ENCODE results near the gene RIC3.

RIC3 gene

GRCh38 chr11:8168485-8169257, at the start of gene RIC3:
RIC3 (minus strand) TSS chr11:8169025; CDS start chr11:8168989, 36 bp downstream.
- DNase-seq: peak; percentile 4

- DNase-seq: no peak
Observed at GRCh38 chr11:8218409-8218808, 49.6 kb upstream of the RIC3 start.

GRCh38 chr11:8217926-8218325, 49.1 kb upstream of the RIC3 start:
- DNase-seq: no peak

DNA sequence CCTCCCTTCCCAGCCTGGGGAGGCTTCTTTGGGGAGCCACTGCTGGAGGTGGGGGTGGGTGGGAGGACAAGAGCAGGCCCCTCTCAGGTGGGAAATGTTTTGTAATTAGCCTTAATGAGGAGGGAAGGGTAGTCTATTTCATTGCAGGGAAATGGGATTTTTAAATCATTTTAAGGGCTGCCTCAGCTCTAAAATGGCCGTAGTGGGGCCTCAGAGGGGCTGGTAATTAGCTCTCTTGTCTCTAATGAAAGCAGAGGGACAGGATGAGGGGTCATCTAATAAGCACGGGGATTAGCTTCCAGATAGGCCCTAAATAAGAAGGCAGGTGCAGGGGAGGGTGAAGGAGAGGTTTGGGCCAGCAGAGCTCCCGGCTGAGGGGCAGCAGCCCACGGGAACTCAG, 48.3 kb upstream of the RIC3 start:
- DNase-seq: no peak

DNA sequence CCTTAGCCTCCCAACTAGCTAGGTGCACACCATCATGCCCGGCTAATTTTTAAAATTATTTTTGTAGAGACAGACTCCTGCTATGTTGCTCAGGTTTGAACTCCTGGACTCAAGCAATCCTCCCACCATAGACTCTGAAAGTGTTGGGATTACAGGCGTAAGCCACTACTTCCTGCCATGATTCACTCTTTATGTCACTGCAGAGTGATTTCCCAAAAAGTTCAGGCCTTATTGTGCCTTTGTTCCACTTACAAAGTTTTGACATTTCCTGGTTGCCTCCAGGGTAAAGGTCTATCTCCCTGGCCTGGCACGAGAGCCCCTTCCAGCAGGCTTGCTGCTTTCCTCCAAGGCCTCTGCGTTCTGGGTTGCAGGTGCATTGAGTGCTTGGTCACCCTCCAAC, 44.6 kb upstream of the RIC3 start:
- DNase-seq: no peak

GRCh38 chr11:8209208-8209807, 40.5 kb upstream of the RIC3 start:
- DNase-seq: no peak

DNA sequence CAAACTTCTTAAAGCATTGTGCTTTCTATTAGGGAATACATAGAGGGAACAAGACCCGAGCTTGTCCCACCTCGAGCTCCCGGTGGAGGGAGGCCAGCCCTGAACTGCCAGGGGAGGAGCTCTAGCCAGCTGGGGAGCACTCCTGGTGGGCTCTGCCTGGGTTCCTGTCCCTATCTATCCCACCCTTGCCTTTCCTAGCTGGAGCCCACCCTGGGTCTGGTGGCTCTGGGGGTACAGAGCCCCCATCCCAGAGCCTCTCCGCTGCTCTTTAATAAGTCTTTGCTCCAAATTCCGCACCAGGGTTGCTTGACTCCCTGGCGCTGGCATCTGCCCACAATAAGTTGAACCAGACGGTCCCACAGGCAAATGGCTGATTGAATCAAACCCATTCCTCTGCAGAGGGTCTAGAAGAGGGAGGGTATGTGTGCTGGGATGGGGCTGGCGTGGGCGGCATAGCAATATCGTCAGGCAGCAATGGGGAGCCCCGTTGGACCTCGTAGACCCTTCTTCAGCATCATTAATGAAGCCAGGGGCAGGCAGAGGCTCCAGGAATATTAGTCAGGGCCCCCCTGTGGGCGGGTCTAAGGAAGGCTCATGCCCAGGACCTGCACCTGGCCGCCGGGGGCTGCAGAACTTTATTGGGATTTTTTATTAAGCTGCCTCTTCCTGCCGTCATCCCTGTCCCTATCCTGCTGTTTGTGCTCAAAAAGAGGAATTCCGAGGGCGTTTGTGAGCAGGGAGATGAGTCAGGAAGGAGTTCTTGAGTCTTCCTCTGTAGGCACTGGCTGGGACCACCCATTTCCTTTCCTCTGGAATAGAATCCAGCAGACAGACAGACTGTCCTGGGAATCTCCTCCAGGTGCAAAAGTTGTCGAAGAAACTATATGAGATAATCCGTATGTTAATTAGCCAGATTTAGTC, 38.5 kb upstream of the RIC3 start:
- DNase-seq: no peak

- no peak for DNase-seq
Observed at GRCh38 chr11:8206251-8207079, 37.6 kb upstream of the RIC3 start.

GRCh38 chr11:8205566-8205965, 36.7 kb upstream of the RIC3 start:
- DNase-seq: no peak

- no peak for DNase-seq
Observed at GRCh38 chr11:8204596-8204995, 35.8 kb upstream of the RIC3 start.

DNA sequence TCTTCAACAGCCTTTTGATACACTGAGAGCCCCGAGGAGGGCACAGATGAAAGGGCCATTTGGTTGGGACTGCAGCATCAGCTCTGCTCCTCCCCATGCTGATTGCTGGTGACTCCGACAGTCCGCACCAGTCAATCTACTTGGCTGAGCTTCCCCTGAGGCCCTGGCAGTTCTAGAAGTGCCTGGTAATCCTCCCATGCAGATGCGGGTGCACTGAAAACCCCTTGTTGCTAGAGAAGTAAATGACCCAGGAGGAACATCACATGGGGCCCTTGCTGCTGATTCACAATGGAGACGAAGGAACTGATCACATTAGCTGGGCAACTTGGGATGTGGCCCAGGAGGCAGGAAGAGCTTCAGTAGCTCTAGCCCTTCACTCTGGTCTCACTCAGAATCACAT, 35.2 kb upstream of the RIC3 start:
- DNase-seq: no peak

DNA sequence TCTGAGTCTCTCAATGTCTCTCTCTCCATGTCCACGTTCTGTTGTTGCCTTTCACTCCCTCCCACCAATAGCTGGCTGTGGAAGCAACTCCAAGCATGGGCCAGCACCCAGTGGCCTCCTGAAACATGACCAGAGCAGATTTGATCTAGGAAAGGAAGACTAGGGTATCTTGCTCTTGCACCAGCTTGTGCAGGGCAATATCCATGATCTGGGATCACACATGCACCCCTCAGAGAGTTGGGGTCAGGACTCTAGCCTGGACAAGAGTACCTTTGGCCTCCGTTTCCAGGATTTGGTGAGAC, 34.5 kb upstream of the RIC3 start:
- DNase-seq: no peak

DNA sequence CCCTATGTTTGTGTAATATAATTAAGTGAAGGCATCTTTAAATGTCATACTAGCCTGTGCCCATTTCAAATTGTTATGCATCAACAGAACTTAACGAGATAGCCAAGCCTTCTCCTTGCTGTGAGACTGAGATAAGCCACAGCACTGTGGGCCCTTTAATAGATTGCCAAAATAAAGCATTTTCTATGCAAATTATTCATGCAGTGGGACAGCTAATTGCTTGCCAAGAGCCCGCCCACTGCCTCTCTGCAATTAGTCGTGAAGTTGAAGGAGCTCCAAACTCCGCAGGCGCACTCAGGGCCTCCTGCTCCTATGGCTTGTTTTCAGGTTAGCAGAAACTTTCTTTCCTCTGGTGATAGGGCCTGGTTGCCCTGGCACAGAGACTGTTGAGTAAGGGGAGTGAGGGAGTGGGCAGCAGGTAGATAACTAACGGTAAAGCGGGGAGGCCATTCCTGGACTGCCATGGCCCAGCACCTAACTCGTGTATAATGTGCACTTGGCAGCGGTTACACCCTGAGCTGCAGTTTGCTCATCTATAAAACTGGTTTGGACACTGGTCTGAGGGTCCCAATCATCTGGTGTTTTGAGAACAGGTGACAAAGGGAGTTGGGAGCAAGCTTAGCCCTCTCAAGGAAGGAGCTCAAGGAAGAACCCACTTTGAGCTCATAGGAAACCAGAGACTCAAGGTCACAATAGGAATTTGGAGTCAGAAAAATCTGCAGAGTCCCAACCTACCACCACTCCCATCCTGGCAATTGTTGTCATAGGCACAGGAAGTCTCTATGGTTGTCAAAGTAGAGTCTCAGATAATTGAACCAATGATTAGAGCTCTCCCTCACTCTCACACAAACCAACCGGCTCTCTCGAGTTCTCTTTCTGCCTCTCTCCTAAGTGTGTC, 33.9 kb upstream of the RIC3 start:
- DNase-seq: no peak

GRCh38 chr11:8201644-8202365, 33.0 kb upstream of the RIC3 start:
- DNase-seq: no peak

DNA sequence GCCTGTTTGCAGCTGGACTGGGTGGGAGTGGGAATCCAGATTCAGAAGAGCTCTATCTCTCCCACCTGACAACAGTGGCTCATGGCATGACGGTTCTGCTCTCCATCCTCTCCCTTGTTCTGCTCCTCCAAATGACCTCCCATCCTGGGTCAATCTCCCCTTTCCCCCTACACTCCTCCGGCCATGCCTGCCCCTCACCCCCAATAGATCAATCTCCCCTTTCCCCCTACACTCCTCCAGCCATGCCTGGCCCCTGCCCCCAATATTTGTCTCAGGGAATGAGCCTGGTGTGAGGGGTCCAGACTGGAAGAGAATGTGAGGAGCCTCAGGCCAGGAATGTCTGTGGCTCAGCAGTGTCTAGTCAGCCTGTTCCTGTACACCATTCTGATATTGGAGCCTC, 30.9 kb upstream of the RIC3 start:
- DNase-seq: no peak

DNA sequence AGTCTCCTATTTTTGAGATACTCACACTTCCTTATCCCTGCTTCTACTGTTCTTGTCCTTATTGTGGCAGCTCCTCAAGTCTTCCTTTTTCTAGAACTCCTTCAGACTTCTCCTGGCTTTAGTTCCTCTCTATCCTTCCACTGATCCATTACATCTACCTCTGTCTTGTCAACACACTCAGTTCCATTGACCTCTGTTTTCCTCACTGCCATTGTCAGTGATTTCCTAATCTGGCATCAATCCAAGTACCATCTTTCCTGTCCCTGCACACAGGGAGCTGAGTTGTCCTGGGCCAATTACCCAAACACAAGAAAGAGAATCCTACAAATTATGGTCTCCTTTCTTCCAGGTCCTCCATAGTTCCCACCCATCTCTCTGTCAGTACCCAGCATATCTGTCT, 27.9 kb upstream of the RIC3 start:
- no peak for DNase-seq

DNA sequence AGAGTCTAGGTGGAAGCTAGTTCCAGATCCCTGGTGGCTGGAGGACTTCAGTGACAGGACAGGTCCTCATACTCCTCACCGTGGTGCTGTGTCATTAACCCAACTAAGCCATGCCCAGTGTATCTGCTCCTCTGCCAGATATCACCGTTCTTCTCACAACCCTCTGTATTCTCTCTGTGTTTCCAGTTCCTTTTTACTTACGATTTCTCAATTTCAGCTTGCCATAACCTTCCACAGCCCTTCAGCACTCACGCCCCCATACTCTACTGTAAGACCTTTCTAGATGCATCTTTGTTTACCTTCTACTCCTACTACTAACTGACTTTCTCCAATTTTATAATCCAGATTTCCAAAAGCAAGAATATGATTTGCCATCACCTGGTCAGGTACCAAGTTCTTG, 26.1 kb upstream of the RIC3 start:
- no peak for DNase-seq

DNA sequence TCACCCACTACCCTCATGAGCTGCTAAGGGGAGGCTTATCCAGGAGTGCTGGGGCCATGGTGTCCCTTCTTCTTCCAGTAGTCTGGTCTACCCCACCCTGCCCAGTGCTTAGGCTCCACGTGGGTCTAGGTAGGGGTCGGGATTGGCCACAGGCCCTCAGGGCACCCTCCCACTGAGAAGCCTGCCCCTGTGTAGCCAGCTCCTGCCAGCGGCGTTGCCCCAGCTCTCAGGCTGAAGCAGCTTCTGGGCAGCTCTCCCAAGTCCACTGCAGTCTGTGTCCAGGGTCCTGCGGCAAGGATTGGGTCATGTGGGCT, 24.0 kb upstream of the RIC3 start:
- DNase-seq: no peak

DNA sequence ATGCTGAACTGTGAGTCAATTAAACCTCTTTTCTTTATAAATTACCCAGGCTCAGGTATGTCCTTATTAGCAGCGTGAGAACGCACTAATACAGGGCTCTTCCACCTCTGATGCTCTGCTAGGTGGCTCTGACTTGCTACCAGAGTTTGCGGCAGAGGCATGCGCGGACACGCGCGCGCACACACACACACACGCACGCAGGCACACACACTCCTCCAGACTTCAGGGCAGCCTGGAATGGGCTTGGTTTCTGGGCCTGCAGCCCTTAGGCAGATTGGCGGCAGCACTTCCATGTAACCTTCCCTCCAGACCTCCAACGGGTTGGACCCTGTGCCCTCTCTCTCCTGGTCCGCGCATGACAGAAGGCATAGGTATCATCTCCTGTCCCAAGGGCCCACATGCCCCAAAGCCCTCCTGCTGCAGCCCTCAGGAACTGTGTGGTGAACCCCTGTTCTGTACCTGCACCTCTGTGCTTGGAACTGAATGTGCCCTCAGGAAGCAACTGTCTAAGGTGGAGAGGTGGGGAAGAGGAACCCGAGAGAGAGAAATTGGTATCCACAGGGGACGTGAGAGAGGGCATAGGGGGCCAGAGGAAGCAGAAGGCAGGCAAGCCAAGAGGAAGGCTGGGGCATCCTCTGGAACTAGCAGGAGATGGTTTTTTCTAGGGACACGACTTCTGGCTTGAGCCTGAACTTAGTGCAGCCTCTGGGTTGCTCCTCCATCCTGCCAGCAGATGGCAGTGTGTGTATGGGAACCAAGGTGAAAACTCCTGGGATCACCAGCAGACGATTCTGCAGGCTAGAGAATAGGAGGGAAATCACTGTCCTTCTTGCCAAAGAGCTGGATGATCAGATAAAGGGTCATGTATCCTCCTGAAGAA, 23.4 kb upstream of the RIC3 start:
- peak; percentile 76 for DNase-seq

DNA sequence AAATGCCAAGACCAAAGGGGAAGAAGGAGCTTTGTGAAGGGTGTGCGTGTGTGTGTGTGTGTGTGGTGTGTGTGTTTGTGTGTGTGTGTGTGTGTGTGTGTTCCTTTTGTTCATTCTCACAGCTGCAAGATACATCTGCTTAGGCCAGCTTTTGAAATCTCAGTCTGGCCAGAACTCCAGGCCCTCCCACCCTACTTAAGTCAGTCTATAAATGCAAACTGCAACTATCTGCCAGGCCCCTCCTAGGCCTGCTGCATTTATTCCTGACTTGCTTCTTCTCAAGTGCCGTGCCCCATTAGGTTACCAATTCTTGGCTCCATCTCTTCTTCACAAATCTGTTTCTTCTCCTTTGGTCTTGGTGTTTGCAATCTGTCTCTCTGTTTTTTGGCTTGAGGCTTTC, 21.6 kb upstream of the RIC3 start:
- DNase-seq: no peak

Data from NCI-H1694 treated with DMSO at 0.1 percent for 48 hours (cell line).